C1 segment of cervical spinal cord (tissue), 14 donors: Measurements from ENCODE around the gene TNFRSF25.
"Not testable (repeated sequence)": the region's sequence is repeated elsewhere in the genome, so short reads cannot be mapped to it uniquely, and the experiment has no call there.

Source experiments
- DNase-seq, 14 donors: peaks; one replicate each; lab custom pipeline; 2025; lab: John Stamatoyannopoulos, UW

Gene TNFRSF25

GRCh38 chr1:6435547-6435946 is 30.4 kb downstream of the TNFRSF25 start:
- no peak for DNase-seq

GRCh38 chr1:6435129-6435528 is 30.8 kb downstream of the TNFRSF25 start:
- DNase-seq, result no peak

GRCh38 chr1:6434186-6434585 is 31.8 kb downstream of the TNFRSF25 start:
- DNase-seq, result no peak

- not testable (repeated sequence) for DNase-seq
Observed at GRCh38 chr1:6431645-6432579, 34.1 kb downstream of the TNFRSF25 start.

GRCh38 chr1:6429660-6430411 is 36.1 kb downstream of the TNFRSF25 start:
- DNase-seq, result not testable (repeated sequence)

GRCh38 chr1:6428453-6428852 is 37.5 kb downstream of the TNFRSF25 start:
- not testable (repeated sequence) for DNase-seq

GRCh38 chr1:6427441-6428390 is 38.3 kb downstream of the TNFRSF25 start:
- DNase-seq, result peak in 1 of 14 donors; percentile 37

- no peak for DNase-seq
Observed at GRCh38 chr1:6426972-6427350, 39.0 kb downstream of the TNFRSF25 start.

- no peak for DNase-seq
Observed at GRCh38 chr1:6426277-6426971, 39.5 kb downstream of the TNFRSF25 start.

- DNase-seq, result no peak
Observed at GRCh38 chr1:6425658-6426057, 40.3 kb downstream of the TNFRSF25 start.

GRCh38 chr1:6424619-6425593 is 41.1 kb downstream of the TNFRSF25 start, which contains the start of gene ESPN:
Gene ESPN (plus strand): TSS chr1:6424776. CDS start chr1:6424956, 180 bp downstream.
- DNase-seq, result no peak

- no peak for DNase-seq
Observed at GRCh38 chr1:6424000-6424565, 41.9 kb downstream of the TNFRSF25 start.

GRCh38 chr1:6423321-6423999 is 42.5 kb downstream of the TNFRSF25 start:
- peak in 1 of 14 donors; percentile 27 for DNase-seq

GRCh38 chr1:6421266-6421665 is 44.7 kb downstream of the TNFRSF25 start:
- DNase-seq, result no peak

- DNase-seq, result no peak
Observed at GRCh38 chr1:6420454-6421042, 45.4 kb downstream of the TNFRSF25 start.

GRCh38 chr1:6419804-6420453 is 46.0 kb downstream of the TNFRSF25 start, which contains the start of gene HES2:
Gene HES2 (minus strand): TSS chr1:6419919. CDS start chr1:6419820, 99 bp downstream.
- DNase-seq, result no peak

- DNase-seq, result no peak
Observed at GRCh38 chr1:6419397-6419803, 46.6 kb downstream of the TNFRSF25 start.
